ENCODE results near the gene VWA7.
A peak's percentile ranks its signal among the peaks of the same experiment; 100 is the strongest.

VWA7 gene

DNA sequence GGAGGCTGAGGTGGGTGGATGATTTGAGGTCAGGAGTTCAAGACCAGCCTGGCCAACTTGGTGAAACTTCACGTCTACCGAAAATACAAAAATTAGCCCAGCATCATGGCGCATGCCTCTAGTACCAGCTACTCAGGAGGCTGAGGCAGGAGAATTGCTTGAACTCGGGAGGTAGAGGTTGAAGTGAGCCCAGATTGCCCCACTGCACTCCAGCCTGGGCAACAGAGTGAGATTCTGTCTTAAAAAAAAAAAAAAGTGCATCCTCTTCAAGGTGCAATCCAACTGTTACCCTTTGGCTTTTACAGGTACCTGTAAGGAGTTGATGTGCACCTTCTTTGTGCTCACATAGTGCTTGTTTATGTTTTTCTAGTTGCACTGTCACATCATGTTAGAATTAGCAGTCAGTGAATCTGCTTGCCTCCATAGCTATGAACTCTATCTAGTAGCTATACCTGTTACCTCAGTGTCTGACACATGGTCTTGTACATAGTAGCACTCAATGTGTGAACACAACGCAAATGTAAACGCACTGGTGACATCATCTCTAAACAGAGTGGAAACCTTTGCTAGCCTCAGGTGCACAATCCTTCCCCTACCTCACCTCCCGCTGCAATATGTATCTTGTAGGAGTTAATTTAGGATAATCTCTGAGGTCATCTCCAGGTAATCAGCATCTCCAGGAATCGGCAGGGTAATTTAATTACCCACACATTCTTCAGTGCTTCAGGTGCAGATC lies 27.7 kb downstream of the VWA7 start:
- DNase-seq, result no peak

- no peak for DNase-seq
These were observed 32.7 kb downstream of the VWA7 start for GRCh38 chr6:31744422-31744821.

DNA sequence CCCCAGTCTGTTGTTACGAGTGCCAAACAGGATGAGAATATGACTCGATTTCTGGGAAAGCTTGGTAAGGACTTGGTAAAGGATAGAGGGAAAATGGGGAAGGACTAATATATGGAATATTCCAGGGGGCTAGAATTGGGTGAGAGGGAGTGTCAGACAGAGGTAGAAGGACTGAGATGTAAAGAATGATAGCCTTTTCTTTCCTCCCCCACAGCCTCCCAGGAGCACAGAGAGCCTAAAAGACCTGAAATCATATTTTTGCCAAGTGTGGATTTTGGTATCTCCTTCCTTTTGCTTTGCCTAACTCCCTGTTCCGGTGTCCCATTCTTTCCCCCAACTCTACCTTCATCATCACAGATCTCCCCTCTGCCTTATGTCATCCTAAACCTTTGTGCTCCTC lies 34.2 kb downstream of the VWA7 start:
- no peak for DNase-seq

GRCh38 chr6:31741815-31742214 lies 35.3 kb downstream of the VWA7 start:
- DNase-seq, result no peak

GRCh38 chr6:31740397-31741223 lies 36.5 kb downstream of the VWA7 start:
- DNase-seq, result peak; percentile 2

DNA sequence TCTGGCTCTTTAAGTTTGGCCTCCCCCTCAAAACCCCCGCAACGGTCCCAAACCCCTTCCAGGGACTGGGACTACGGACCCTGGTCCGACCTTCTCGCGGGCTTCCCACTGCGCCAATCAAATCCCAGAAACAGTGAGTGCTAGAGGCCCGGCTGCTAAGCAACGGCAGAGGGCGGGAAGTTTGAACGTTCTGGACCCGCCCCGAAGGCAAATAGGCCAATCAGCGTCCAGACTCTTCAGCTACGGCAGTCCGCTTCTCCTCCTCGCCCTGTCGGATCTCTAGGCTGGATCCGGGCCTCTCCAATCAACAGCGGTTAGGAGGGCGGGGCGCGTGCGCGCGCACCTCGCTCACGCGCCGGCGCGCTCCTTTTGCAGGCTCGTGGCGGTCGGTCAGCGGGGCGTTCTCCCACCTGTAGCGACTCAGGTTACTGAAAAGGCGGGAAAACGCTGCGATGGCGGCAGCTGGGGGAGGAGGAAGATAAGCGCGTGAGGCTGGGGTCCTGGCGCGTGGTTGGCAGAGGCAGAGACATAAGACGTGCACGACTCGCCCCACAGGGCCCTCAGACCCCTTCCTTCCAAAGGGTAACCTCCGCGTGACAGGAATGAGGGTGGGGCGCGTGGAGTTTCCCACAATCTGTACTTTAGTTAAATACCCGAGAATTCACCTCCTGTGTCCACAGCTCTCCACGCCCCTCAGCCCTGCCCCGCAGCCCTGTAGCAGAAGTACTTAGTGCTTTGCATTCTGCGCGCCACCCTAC lies 37.3 kb downstream of the VWA7 start, which contains the start of gene MSH5:
TSS of gene MSH5 (plus strand) at position 367 of the 758 bp plus-strand sequence. CDS start 462 bp downstream, outside the sequence.
- peak; percentile 97 for DNase-seq

GRCh38 chr6:31737991-31738979 lies 38.8 kb downstream of the VWA7 start:
- DNase-seq, result peak; percentile 73

- no peak for DNase-seq
These were observed 39.7 kb downstream of the VWA7 start for GRCh38 chr6:31737315-31737990.

- no peak for DNase-seq
These were observed 40.3 kb downstream of the VWA7 start for GRCh38 chr6:31736768-31737314.

GRCh38 chr6:31736021-31736767 lies 40.9 kb downstream of the VWA7 start, which contains the start of gene CLIC1:
CLIC1 (minus strand) TSS chr6:31736530; CDS start chr6:31736300, 230 bp downstream.
- DNase-seq, result peak; percentile 70

GRCh38 chr6:31734821-31735406 lies 42.2 kb downstream of the VWA7 start:
- peak; percentile 80 for DNase-seq

GRCh38 chr6:31734247-31734820 lies 42.8 kb downstream of the VWA7 start:
- DNase-seq, result no peak

DNA sequence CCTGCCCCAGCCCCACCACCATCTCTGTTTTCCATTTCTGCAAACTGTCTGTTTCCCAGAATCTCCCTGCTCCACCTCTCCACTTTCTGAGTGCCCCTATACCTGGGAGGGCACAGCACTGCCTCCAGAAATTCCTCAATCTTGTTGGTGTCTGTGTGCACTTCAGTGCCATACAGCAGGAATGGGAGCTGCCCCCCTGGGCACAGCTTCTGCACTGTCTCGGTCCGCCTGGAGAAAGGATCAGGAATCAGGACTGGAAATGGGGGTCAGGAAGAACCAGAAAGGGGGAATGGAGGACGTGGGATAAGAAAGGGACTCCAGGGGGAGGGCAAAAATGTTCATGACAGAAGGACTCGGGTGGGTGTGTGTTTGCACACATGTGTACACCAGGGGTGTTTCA lies 43.4 kb downstream of the VWA7 start:
- no peak for DNase-seq

DNA sequence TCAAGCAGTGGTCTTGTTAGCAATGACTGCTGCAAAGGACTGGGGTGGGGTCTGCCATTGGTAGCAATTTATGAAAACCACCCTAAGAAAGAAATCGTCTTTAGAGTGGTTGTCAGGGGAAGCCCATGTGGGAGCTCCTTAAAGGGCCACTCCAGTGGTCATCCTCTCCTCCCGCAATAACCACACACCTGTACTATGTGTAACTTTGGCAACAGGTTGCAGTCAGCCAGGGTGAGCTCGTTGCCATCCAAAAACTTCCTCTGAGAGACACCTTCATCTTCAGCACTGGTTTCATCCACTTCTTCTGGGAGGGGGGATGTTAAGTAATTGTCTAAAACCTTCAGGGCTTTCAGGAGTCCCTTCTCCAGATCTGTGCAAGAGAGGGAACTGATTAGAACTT lies 45.1 kb downstream of the VWA7 start:
- DNase-seq, result no peak

GRCh38 chr6:31730631-31731086 lies 46.5 kb downstream of the VWA7 start:
- no peak for DNase-seq

DNA sequence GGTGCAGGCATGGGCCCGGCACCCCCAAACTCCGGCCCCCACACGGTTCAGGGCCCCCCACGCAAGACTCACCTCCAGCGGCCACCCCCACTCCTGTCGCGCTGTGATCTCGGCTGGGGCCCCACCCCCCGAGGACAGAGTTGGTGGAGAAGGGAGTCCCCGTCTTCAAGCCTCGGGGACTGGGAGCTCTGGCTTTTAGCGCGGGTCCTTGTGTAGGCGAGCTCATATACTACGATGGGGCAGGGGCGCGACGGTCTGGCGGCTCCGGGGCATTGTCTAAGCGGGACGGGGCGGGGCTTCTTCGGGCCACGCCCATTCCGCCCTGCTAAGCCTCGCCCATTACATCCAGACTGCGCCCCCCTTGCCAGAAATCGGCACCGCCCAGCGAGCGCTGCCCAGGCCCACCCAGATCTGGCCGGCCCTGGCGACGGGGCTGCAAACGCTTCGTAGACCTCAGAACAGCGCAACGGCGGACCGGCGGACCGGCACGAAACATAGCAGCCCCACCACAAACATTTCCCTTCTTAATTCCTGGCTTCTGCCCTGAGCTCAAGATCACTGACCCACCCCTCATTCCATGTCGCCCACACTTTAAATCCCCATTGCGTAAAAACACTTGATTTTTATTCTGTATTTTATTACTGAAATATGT lies 47.0 kb downstream of the VWA7 start:
- peak; percentile 51 for DNase-seq

GRCh38 chr6:31729515-31729978 lies 47.6 kb downstream of the VWA7 start:
- DNase-seq, result peak; percentile 75

DNA sequence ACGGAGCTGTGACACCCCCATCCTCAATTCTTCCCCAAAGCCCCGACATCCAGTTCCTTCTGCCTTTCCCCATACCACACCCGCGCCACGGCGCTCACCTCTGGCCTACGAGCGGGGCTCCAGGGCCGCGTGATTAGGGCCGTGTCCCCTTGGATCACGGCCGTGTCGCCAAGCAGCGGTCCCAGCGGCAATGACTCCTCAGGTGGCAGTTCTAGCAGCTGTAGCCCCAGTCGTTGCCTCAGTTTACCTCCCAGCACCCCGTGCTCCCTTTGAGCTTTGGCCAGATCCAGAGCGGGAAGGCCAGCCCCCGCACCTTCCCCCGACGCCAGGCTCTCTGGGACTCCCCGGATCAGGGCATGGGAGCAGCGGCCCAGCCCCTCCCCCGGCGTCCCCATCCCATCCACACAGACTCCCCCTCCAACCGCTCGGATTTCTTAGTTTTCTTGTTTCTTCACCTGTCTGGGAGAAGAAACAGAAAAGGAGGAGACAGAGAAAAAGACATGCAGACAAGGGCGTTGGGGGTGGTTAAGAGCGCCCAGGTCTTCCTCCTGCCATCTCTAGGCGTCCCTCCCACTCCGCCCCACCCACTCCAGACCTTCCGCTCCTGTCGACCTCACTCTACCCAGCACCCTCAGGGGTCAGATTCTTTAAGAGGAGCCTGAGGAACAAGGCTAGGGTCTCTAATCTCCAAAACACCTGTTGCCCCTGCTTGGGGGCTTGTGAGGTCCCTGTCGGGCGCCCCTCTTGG lies 48.2 kb downstream of the VWA7 start, which contains the start of gene DDAH2:
TSS of gene DDAH2 (minus strand) at position 533 of the 748 bp plus-strand sequence. CDS start at position 395, 138 bp downstream.
- no peak for DNase-seq
